ENCODE results near the gene THUMPD1. TPM values are rescaled to one million over a fixed set of nuclear protein-coding genes. Genes with fewer than 3 reads are reported as not detected.
"Not testable (repeated sequence)": the region's sequence is repeated elsewhere in the genome, so short reads cannot be mapped to it uniquely, and the experiment has no call there.

THUMPD1 gene
- total RNA-seq, 4 donors from 2014 or later, result 40.5 to 73.7 (median 67.0) TPM

- 84 to 88% methylated on average over 2 of the region's 2 CpGs for WGBS, 2 donors
- no peak for TF ChIP-seq CTCF (IDR thresholded peaks at IDR 0.05)
- no peak for TF ChIP-seq POLR2A (IDR thresholded peaks at IDR 0.05)
- intact Hi-C loops (cut with DNase I; ENCODE audit: low total_unique reads), result no loop called here
- DNase-seq (ENCODE audit: low spot score in 2 of 2), result no peak
- H3K4me3 ChIP-seq (ENCODE audit: low read depth, poor library complexity, severe bottlenecking), result no peak overlapping the region
These were observed 18.7 kb upstream of the THUMPD1 start for GRCh38 chr16:20760346-20760745.

- H3K4me3 ChIP-seq (ENCODE audit: low read depth, poor library complexity, severe bottlenecking); DNase-seq (ENCODE audit: low spot score in 2 of 2); intact Hi-C loops (cut with DNase I; ENCODE audit: low total_unique reads): not testable (repeated sequence)
- 90% methylated on average over 2 of the region's 5 CpGs; no CpG with 5 or more reads in 1 of the 2 donors for WGBS, 2 donors
These were observed 14.2 kb upstream of the THUMPD1 start for GRCh38 chr16:20755799-20756198.

- H3K4me3 ChIP-seq (ENCODE audit: low read depth, poor library complexity, severe bottlenecking), result no peak overlapping the region
- 80 to 91% methylated on average over 1 of the region's 1 CpG for WGBS, 2 donors
- TF ChIP-seq POLR2A (IDR thresholded peaks at IDR 0.05) (no peak), CTCF (IDR thresholded peaks at IDR 0.05) (no peak)
- DNase-seq (ENCODE audit: low spot score in 2 of 2), result no peak
- intact Hi-C loops (cut with DNase I; ENCODE audit: low total_unique reads), result no loop called here
These were observed 13.6 kb upstream of the THUMPD1 start for GRCh38 chr16:20755238-20755637.

GRCh38 chr16:20753727-20754126 is 12.1 kb upstream of the THUMPD1 start:
- WGBS, 2 donors, result 55 to 82% methylated on average over 1 of the region's 1 CpG
- no peak for TF ChIP-seq CTCF (IDR thresholded peaks at IDR 0.05)
- no peak for TF ChIP-seq POLR2A (IDR thresholded peaks at IDR 0.05)
- intact Hi-C loops (cut with DNase I; ENCODE audit: low total_unique reads), result no loop called here
- no peak for DNase-seq (ENCODE audit: low spot score in 2 of 2)
- H3K4me3 ChIP-seq (ENCODE audit: low read depth, poor library complexity, severe bottlenecking), result no peak overlapping the region

- intact Hi-C loops (cut with DNase I; ENCODE audit: low total_unique reads), result no loop called here
- 79 to 85% methylated on average over 1 of the region's 1 CpG for WGBS, 2 donors
- no peak overlapping the region for H3K4me3 ChIP-seq (ENCODE audit: low read depth, poor library complexity, severe bottlenecking)
- no peak for DNase-seq (ENCODE audit: low spot score in 2 of 2)
- TF ChIP-seq CTCF (IDR thresholded peaks at IDR 0.05) (no peak), POLR2A (IDR thresholded peaks at IDR 0.05) (no peak)
These were observed 8.9 kb upstream of the THUMPD1 start for GRCh38 chr16:20750558-20750957.

DNA sequence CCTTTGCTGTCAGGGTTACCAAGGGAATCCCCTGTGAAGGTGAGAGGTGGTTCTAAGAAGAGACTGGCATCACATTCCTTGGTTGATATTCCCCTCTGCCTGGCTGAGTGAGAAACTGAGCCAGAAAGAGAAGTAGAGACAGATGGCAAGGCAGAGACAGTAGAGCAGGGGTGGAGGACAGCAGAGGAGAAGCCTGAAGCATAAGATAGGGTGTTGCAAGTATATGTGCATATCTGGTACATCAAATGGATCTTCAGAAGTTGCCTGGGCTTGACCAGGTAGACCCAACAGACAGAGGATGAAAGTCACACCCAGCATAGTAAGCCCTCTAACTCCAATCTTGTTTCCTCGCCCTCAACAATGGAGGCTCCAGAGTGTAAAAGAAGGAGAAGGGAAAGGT is 7.9 kb upstream of the THUMPD1 start:
- no peak for DNase-seq (ENCODE audit: low spot score in 2 of 2)
- H3K4me3 ChIP-seq (ENCODE audit: low read depth, poor library complexity, severe bottlenecking), result no peak overlapping the region
- 95 to 100% methylated on average over 1 of the region's 1 CpG for WGBS, 2 donors
- intact Hi-C loops (cut with DNase I; ENCODE audit: low total_unique reads), result no loop called here
- TF ChIP-seq POLR2A (IDR thresholded peaks at IDR 0.05), result no peak

GRCh38 chr16:20747030-20747816 is 5.6 kb upstream of the THUMPD1 start:
- no peak for DNase-seq (ENCODE audit: low spot score in 2 of 2)
- intact Hi-C loops (cut with DNase I; ENCODE audit: low total_unique reads), result no loop called here
- TF ChIP-seq CTCF (IDR thresholded peaks at IDR 0.05), result no peak
- no peak for TF ChIP-seq POLR2A (IDR thresholded peaks at IDR 0.05)
- WGBS, 2 donors, result 78 to 84% methylated on average over 4 of the region's 4 CpGs
- H3K4me3 ChIP-seq (ENCODE audit: low read depth, poor library complexity, severe bottlenecking), result no peak overlapping the region
